ENCODE measurements around the gene TBKBP1.

Gene TBKBP1

DNA sequence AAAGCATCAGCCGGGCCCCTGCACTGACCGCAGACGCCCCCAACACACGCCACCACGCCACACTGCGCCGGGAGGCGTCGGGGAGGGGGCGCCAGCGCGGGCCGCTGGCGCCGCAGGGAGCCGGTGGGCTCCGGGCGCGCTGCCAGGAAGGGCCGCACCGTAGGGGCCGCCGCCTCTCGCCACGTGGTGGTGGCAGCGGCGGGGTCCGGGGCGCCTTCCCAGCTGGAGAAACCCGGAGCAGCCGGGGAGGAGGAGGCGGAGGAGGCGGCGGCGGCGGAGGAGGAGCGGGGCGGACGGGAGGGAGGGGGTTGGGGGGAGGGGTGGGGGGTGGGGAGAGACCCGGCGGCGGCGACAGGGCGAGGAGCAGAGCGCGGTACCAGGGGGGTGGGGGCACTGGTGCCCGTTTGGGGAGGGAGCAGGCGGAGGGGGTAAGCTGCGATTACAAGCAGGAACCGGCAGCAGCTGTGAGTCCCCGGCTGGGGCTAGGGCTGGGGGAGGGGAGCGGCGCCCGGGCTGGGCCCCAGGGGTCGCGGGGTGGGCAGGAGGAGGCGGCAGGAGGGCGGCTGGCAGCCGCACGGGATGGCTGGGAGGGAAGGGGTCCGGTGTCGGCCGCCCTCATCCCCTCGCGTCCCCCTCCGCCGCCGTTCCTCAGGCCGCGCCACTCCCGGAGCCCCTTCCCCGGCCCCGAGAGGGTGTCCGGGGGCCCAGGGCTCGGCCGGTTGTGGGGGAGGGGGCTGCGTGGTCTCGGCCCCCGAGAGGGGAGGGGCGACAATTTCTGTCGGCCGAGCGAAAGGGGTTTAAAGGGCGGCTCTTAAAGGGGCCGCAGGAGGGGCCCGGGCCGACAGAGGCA is at the start of gene TBKBP1:
TBKBP1 (plus strand) TSS at position 431 of the 850 bp plus-strand sequence. CDS start 1,952 bp downstream, outside the sequence.
- peak within 1 kb of the TSS; percentile 72 for H3K9ac ChIP-seq
- H2AFZ ChIP-seq (ENCODE audit: low read depth), result peak within 1 kb of the TSS; percentile 83
- TF ChIP-seq CTCF (conservative IDR thresholded peaks at IDR 0.05; ENCODE audit: low read depth, low read length), result no peak
- H3K27me3 ChIP-seq (ENCODE audit: insufficient read depth, low read depth), result no peaks in the 10 kb centered on the region
- no peak within 1 kb of the TSS; the same call in 1 of the 2 replicates for H3K27ac ChIP-seq
- H3K4me2 ChIP-seq, result peak within 1 kb of the TSS; percentile 79
- no peaks in the 10 kb centered on the region for H3K79me2 ChIP-seq (ENCODE audit: insufficient read depth, low read depth)
- H3K36me3 ChIP-seq (ENCODE audit: insufficient read depth), result no peaks in the 10 kb centered on the region
- H4K20me1 ChIP-seq (ENCODE audit: insufficient read depth), result no peaks in the 10 kb centered on the region
- H3K4me3 ChIP-seq (IDR thresholded peaks at IDR 0.05; ENCODE audit: insufficient read depth, low read depth, low read length), result no peak within 1 kb of the TSS
- H3K4me1 ChIP-seq (ENCODE audit: low read depth, poor library complexity, severe bottlenecking), result peaks cover 20% of the 10 kb centered on the region

DNA sequence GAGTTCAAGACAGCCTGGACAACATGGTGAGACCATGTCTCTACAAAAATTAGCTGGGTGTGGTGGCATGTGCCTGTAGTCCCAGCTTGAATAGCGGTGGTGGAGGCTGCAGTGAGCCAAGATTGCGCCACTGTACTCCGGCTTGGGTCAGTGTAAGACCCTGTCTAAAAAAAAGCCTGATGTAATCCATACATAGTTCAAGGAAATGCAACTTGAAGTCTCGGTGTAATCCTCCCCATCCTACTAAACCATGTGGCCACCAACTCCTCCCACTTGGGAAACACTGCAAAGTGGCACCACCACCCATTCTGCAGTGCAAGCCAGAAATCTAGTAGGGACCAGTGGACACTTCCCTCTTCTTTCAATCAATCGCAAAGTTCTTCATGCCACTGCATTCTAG is 49.6 kb upstream of the TBKBP1 start:
- Histone ChIP-seq H3K27ac (no peak overlapping the region), H3K27me3 (ENCODE audit: insufficient read depth, low read depth) (no peaks in the 10 kb centered on the region), H4K20me1 (ENCODE audit: insufficient read depth) (no peaks in the 10 kb centered on the region), H3K4me1 (ENCODE audit: low read depth, poor library complexity, severe bottlenecking) (peaks cover 18% of the 10 kb centered on the region), H3K79me2 (ENCODE audit: insufficient read depth, low read depth) (no peaks in the 10 kb centered on the region; the same call in 1 of the 2 replicates), H3K36me3 (ENCODE audit: insufficient read depth) (no peaks in the 10 kb centered on the region), H2AFZ (ENCODE audit: low read depth) (no peak overlapping the region), H3K4me2 (no peak overlapping the region), H3K9ac (no peak overlapping the region), H3K4me3 (IDR thresholded peaks at IDR 0.05; ENCODE audit: insufficient read depth, low read depth, low read length) (no peak overlapping the region)
- no peak for TF ChIP-seq CTCF (conservative IDR thresholded peaks at IDR 0.05; ENCODE audit: low read depth, low read length)

DNA sequence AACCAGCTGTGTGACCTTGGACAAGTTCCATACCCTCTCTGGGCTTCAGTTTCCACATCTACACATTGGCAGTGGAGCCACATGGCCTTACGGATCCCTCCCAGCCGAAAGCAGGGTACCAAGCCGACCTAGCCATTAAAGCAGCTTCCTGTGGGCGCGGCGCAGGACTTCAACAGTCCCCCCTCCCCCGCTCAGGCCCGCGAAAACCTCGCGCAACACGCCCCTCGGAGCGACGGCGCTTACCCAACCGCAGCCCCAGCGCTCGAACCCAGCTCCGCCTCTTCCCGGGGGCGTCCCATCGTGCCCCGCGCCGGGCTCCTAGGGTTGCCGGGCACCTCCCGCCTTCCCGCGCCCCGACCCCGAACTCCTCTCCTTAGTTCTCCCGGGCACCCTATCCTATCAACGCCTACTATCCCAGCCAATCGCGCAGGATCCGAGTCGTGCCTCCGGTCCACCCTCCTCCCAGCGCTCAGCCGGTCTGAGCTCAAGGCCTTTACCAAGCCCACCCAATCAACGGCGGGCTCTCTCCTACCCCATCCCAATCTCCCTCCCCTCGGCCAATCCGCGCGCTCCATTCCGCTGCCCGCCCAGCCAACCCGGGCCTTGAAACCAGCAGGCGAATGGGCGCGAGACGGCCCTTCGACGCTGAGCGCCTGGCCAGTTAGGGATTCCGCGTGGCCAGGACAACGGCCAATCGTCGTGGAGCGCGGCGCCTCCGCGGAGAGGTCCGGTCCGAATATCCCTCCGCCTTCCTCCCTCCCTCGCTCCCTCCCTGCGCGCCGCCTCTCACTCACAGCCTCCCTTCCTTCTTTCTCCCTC is 44.6 kb upstream of the TBKBP1 start, which contains the start of gene KPNB1:
KPNB1 (plus strand) TSS at position 767 of the 819 bp plus-strand sequence. CDS start 326 bp downstream, outside the sequence.
- Histone ChIP-seq H3K9ac (peak within 1 kb of the TSS; percentile 77), H3K36me3 (ENCODE audit: insufficient read depth) (peaks cover 5% of the 10 kb centered on the region; the same call in 1 of the 2 replicates), H3K27ac (peak within 1 kb of the TSS; percentile 72), H2AFZ (ENCODE audit: low read depth) (peak within 1 kb of the TSS; percentile 48; the same call in 1 of the 2 replicates), H3K4me2 (peak within 1 kb of the TSS; percentile 77), H3K79me2 (ENCODE audit: insufficient read depth, low read depth) (peaks cover 38% of the 10 kb centered on the region), H4K20me1 (ENCODE audit: insufficient read depth) (peaks cover 5% of the 10 kb centered on the region; the same call in 1 of the 2 replicates), H3K4me3 (IDR thresholded peaks at IDR 0.05; ENCODE audit: insufficient read depth, low read depth, low read length) (no peak within 1 kb of the TSS), H3K27me3 (ENCODE audit: insufficient read depth, low read depth) (no peaks in the 10 kb centered on the region), H3K4me1 (ENCODE audit: low read depth, poor library complexity, severe bottlenecking) (peaks cover 42% of the 10 kb centered on the region)
- TF ChIP-seq CTCF (conservative IDR thresholded peaks at IDR 0.05; ENCODE audit: low read depth, low read length), result no peak

DNA sequence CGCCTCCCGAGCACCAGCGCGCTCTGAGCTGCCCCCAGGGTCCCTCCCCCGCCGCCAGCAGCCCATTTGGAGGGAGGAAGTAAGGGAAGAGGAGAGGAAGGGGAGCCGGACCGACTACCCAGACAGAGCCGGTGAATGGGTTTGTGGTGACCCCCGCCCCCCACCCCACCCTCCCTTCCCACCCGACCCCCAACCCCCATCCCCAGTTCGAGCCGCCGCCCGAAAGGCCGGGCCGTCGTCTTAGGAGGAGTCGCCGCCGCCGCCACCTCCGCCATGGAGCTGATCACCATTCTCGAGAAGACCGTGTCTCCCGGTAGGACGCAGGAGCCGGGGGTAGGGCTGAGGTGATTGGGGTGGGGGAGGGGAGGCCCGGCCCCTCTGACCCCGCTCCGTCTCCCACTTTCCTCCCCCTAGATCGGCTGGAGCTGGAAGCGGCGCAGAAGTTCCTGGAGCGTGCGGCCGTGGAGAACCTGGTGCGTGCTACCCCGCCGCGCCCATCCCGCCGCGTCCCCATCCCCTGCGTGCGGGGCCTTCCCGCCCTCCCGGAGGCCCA is 43.9 kb upstream of the TBKBP1 start:
- peaks cover 49% of the 10 kb centered on the region for H3K4me1 ChIP-seq (ENCODE audit: low read depth, poor library complexity, severe bottlenecking)
- no peak for TF ChIP-seq CTCF (conservative IDR thresholded peaks at IDR 0.05; ENCODE audit: low read depth, low read length)

More for the DNA sequence above, 43.9 kb upstream of the TBKBP1 start:
- peaks cover 12% of the 10 kb centered on the region; the same call in 1 of the 2 replicates for H3K36me3 ChIP-seq (ENCODE audit: insufficient read depth)
- H3K27ac ChIP-seq, result peak overlapping the region; percentile 40; the same call in 1 of the 2 replicates
- no peak overlapping the region for H3K4me2 ChIP-seq
- H4K20me1 ChIP-seq (ENCODE audit: insufficient read depth), result peaks cover 10% of the 10 kb centered on the region; the same call in 1 of the 2 replicates
- no peaks in the 10 kb centered on the region for H3K27me3 ChIP-seq (ENCODE audit: insufficient read depth, low read depth)
- peaks cover 45% of the 10 kb centered on the region for H3K79me2 ChIP-seq (ENCODE audit: insufficient read depth, low read depth)
- H3K4me3 ChIP-seq (IDR thresholded peaks at IDR 0.05; ENCODE audit: insufficient read depth, low read depth, low read length), result no peak overlapping the region
- peak overlapping the region; percentile 56; the same call in 1 of the 2 replicates for H3K9ac ChIP-seq
- H2AFZ ChIP-seq (ENCODE audit: low read depth), result no peak overlapping the region
